Measurements from ENCODE around the gene GALNT1.

The GALNT1 gene

DNA sequence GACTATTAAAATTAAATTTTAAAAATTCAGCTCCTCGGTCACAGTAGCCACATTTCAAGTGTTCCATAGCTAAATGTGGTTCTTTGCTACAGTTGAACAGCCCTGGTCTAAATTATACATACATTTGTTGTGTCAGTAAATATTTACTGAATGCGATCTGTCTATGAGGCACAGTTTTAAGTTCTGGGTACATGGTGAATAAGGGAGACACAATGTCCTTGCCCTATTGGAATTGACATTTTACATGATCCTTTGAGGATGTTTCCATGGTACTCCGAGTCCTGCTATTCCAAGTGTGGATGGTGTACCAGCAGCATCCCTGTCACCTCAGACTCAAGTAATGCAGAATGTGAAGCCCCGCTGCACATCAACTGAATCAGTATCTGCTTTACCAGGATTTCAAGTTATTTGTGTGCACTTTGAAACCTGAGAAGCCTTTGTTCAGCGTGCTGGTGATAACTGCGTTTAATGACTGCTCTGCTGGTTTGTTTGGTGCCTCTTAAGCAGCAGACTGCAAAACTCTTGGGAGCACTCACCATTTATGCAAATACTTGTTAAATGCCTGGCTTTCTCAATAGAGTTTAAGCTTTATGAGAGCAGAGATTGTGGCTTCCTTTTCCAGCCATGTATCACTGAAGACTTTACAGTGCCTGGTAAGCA, 1.5 kb downstream of the GALNT1 start:
- DNase-seq = no peak

DNA sequence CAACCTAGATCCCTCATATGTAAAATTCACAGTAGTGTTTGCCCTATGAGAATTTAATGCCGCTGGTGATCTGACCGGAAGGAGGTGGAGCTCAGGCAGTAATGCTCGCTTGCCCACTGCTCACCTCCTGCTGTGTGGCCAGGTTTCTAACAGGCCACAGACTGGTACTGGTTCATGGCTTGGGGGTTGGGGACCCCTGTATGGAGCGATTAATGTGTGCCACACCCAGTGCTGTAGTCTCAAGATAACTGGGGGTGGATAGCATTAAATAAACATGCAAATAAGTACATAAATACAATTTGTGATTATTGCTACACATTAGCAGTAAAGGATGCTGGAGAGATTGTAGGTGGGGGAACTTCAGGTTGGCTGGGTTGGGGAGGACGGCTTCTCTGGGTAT, 3.2 kb downstream of the GALNT1 start:
- DNase-seq = no peak

DNA sequence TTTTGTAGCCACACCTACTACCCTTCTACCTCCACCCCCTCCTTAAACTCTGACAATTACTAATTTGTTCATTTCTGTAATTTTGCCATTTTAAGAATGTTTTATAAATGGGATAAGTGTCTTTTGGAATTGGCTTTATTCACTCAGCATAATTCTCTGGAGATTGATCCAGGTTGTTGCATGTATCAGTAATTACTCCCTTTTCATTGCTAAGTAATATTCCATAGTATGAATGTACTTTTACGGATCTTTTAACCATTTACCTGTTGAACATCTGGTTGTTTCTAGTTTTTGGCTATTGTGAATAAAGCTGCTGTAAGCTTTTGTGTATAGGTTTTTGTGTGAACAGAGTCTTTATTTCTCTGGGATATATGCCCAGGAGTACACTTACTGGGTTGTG, 4.1 kb downstream of the GALNT1 start:
- DNase-seq = no peak

DNA sequence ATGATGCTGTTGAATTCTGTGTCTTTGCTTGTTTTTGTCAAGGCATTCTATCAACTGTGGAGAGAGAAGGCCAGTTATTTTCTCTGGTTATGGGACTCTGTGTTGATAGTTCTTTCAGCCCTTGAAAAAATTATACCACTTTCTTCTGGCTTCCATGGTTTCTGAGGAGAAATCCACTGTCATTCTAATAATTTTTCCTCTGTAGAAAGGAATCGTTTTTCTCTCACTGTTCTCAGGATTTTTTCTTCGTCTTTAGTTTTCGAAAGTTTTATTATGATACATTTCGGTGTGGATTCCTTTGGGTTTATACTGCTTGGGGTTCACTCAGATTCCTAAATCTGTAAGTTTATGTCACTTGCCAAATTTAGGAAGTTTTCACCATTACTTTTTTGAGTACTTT, 6.6 kb downstream of the GALNT1 start:
- DNase-seq = no peak

DNA sequence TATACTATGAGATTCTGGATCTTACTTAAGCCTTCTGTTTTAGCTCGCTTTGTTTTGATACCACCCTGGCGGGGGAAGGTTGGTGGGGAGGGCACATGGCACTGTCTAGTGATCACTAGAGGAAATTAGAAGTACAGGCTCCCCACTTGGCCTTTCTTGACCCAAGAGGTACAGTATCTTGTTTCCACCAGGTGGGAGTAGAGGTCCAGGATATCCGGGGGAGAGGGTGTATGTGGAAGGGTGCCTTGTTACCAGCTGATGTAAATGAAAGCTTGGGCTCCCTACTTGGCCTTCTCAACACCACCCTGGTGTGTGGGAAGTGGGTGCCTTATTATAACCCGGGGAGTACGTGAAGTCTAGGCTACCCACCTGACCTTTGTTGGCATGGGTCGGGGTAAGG, 7.5 kb downstream of the GALNT1 start:
- DNase-seq = no peak

DNA sequence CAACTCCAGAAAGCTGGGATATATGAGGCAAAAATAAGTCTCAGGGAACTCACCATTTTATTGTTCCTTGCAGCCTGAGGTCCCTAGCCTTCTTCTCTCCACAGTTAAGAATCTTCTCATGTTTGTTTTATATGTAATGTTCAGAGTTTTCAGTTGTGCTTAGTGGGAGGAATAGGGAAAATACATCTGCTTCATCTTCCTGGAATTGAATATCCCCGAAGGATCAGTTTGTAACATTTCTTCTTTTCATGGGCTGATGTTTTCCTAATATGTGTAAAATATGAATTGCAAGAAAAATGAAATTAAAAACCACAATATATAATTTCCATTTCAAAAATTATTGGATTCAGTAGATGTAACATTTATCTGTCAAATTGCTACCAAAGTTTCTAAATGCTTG, 8.0 kb downstream of the GALNT1 start:
- no peak for DNase-seq

DNA sequence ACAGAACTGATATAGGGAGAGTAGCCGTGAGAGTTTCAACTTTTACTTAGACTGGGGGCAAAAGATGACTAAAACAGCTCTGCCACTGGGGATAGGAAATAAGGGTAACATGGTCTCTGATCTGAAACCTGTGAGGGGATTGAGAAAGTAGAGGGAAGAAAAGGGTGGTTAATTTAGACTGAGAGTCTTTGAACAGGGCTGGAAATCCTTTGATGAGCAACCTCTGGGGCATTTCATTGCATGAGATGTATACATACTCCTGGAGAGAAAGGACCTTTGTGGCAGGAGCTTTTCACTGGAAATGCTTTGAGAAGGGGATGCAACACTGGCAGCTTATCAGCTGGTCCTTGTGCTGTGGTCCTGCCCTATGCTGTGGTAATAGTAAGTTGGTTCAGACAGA, 9.4 kb downstream of the GALNT1 start:
- no peak for DNase-seq

DNA sequence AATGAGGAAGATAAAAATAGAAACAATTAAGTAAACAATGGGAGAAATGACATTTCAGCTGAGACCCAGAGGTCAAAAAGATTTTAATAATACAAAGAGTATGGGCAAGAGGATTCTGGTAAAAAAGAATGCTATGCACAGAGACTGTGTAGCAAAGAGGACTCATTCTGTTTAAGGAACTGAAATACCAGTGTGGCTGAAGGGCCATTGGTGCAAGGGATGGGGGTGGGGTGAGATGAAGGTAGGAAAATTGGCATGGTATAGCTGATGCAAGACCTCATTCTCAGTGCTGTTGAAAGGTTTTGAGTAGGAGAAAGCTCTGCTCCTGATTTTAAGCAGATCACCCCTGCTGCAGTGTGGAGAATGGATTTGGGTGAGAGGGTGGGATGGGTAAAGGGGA, 10.8 kb downstream of the GALNT1 start:
- DNase-seq = peak; percentile 89

DNA sequence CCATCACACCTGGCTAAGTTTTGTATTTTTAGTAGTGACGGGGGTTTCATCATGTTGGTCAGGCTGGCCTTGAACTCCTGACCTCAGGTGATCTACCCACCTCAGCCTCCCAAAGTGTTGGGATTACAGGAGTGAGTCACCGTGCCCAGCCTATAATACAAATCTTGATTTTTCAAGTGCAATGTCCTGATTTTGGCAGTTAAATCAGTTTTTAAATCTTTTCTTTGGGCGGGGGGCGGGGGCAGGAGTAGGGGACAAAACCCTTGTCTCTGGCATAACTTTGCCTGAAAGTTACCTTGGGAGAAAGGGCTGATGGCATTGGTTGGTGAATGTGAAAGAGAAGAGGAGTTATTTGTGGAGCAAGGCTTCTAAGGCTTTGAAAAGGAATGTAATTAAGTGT, 12.3 kb downstream of the GALNT1 start:
- no peak for DNase-seq

DNA sequence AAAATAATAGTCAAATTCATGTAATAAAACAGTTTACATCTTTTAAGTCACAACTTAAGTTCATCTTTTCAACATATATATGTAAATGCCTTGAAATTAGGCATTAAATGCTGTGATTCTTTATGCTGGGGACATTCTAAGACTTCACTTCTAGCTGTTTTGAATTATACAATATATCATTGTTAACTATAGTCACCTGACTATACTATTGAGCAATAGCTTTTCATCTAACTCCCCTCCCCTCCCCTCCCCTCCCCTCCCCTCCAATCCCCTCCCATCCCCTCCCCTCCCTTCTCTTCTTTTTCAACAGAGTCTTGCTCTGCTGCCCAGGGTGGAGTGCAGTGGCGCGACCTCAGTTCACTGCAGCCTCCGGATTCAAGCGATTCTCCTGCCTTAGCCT, 16.2 kb downstream of the GALNT1 start:
- DNase-seq = no peak

DNA sequence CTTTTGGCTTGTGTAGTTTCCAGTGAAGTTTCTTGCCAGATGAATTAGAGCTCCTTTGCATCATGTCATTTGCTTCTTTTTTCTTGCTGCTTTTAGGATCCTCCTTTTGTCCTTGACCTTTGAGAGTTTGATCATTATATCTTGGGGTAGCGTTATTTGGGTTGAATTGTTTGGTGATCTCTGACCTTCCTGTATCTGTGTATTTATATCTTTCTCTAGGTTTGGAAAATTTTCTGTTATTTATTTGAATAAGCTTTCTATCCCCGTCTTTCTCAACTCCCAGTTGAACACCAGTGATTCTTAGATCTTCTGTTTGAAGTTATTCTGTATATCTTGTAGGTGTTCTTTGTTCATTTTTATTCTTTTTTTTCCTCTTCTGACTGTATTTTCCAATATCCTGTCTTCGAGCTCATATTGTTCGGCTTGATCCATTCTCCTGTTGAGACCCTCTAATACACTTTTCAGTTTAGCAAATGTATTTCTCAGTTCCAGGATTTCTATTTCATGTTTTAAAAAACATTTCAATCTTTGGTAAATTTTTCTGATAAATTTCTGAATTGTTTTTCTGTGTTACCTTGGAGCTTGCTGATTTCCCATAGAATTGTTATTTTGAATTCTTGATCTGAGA, 20.8 kb downstream of the GALNT1 start:
- DNase-seq = no peak

DNA sequence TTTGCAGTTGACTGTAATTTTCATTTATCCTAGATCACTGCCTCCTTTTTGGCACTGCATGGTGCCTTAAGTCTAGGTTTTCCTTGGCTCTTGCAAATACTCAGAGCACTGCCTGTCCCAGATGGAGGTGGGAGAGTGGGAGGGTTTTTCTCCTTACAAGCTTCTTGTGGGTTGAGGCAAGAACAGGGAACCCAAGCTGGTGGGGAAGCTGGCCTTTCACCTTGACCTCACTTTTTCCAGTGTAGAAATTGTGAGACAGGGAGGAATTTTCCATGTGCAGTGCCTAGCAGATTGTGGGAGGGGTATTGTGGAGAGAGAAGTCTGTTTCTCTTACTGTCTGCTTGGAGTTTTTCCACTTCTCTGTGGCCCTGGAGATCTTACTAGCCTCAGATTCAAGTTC, 21.5 kb downstream of the GALNT1 start:
- no peak for DNase-seq

DNA sequence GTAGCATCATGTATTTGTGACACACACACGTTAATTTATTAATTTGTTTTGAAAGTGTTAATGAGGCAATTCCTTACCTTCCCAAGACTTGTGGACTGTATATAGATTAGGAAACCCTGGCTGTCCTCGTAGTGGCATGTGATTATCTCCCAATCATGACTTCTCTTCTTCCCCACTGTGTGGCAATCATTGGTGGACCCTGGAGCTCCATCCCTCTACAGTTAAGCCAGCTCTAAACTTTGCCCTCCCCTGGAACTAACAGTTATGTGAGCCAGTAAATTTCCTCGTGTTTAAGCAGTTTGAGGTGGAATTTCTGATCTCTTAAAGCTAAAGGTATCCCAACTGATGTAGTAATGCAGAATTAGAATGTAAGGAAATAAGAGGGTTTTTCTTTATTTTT, 22.0 kb downstream of the GALNT1 start:
- no peak for DNase-seq

DNA sequence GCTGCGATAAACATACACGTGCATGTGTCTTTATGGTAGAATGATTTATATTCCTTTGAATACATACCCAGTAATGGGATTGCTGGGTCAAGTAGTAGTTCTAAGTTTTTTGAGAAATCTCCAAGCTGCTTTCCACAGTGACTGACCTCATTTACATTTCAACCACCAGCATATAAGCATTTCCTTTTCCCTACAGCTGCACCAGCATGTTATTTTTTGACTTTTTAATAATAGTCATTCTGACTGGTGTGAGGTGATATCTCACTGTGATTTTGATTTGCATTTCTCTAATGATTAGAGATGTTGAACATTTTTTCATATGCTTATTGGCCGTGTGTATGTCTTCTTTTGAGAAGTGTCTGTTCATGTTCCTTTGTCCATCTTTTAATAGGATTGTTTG, 22.8 kb downstream of the GALNT1 start:
- DNase-seq = no peak

DNA sequence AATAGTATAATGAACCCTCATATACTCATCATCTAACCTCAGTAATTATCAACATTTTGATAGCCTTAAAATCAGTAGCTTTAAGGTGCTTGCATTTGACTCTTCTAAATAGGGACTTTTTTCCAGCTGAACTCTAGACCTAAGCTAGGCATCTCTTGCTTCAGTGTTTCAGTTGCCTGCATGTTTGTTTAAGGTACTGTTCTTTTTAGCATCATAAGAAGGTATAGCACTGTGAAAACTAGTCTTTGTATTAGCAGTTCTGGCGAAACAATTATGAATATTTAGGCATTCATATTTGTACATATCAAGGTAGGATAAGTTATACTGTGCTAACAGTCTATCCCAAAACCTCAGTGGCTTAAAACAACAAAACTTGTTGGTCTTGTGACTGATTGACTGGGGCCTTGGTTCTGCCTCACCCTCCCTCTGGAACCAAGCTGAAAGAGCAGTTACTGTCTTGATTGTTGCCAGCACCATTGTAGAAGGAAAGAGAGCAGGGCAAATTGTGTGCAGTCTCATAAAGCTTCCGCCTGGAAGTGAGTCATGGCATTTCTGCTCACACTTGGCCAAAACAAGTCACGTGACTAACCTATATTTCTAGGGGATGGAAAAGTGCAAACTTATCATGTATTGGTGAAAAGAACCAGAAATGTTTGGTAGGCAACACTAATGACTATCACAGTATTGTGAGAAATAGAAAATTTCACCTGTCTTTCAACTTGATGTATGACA, 24.3 kb downstream of the GALNT1 start:
- DNase-seq = no peak

DNA sequence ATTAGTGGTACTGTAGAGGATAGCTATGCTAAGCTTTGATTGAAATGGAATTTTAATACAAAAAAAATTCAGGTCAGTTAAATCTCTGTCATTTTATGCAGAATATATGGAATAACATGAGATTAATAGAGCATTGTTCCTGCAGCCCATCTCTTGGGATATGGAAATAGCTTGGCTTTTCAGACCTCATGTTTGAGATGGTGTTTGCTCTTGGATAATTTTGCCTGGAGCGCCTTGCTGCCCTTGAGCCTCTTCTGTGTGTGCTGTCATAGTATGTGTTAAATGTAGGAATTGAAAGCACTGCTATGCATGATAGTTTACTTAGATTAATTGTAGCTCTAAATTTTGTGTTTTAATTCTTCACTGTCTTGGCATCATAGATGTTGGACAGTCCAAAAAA, 27.7 kb downstream of the GALNT1 start:
- DNase-seq = no peak

DNA sequence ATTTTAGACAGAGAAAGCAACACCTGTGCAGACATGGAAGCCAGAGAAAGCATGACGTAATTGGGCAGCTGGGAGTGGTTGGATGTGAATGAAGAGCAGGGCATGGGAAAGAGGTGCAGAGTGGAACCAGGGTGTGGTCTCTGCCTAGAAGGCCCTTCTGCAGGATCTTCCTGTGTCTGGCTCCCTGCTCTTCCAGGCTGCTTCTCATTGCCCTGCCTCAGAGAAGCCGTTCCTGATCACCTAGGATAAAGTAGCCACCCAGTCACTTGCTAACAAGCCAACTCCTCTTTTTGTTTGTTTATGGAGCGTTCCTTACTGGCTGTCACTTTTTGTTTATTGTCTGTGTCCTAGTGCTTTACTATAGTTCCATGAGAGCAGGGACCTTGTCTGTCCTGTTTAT, 28.5 kb downstream of the GALNT1 start:
- DNase-seq = no peak

DNA sequence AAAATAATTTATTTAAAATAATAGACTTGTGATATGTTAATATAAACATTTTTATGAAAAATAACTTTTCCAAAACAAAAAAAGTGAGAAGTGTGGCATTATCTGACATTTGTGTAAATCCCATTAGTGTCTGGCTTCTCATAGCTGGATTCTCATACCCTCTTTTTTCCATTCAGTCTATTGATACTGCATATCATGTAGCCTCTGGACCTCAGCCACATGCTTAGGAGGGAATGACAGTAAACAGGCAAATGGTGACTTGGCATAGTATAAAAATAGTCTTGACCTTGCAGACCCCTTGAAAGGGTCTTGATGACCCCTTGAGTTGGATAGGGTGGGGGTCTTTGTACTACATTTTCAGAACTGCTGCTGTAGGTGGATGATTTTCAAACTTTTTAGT, 29.2 kb downstream of the GALNT1 start:
- DNase-seq = no peak

DNA sequence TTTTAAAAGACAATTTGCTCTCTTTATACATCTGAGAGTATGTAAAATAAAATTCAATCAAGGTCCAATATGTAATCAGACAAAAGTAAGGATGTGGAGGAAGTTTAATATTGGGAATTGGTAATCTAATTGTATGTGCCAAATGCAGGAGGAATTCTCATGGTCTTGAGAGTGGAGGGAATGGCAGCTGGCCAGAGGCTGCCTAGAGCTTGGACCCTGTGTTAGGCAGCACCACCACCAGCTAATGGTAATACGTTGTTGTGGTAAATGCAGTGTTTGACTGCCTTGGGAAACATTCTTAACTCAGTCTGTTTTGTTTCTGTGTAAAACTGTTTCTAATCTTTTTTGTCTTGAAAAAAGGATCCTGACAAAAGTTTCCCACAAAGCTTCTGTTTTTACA, 30.0 kb downstream of the GALNT1 start:
- DNase-seq = no peak

DNA sequence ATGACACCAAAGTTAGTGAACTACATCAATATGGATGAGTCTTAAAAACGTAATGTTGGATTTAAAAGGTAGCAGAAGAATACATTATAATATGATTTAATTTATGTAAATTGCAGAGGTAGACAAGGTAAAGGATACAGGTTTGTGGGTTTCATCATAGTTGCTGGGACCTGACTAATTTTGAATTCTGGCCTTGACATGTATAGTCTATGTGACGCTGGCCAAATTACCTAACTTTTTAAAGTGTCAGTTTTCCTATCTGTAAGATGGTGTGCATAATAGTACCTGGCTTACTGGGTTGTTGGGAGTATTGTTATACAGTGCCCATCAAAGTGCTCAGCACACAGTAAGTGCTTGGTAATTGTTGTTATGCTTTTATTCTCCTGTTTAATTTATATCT, 34.5 kb downstream of the GALNT1 start:
- DNase-seq = no peak

DNA sequence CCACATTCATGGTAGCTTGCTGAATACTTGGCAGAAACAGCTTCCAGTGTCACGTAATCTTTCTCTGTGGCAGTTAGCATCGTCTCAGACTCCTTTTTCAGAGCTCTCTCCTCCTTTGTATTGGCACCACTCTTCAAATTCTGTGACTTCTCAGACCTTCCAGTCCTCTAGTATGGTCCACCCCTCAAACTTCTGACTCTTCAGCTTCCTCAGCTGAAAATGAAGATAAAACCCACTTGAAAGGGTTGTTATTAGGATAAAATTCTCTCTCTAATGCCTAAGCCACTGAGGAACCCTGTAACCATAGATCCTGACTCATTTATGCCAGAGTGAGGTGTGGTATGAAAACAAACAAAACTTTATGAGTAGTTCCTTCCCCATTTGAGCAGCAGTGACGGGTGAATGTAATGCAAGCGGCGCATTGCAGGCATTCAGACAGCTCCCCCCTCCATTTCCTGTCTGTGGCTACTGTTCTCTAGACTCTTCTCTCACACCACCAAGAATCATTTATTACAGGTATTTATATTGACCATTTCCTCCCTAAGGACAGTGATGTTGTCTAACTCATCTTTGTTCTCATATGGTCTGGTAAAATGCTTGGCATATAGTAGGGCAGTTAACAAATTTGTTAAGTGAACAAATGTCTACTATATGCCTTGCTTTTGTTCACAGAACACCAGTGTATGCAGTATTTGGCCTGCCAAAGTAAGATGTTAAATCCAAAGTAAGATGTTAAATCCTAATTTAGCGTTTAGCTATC, 35.3 kb downstream of the GALNT1 start:
- DNase-seq = peak; percentile 91

DNA sequence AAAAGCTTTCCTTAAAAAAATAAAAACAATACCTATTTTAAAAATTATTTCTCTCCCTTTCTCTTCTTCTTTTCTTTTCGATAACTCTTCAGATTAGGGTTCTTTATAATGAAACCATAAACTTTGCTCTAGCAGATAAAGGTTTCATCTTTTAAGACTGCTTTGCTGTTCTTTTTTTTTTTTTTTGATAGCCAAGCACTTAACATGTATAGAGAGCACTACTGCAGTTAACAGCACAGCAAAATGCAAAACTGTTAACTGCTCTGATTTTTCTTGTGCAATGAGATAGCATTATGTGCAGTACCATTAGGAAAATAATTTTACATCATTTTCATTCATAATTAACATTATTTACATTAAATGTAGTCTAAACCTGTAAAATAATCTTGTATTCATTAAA, 36.3 kb downstream of the GALNT1 start:
- no peak for DNase-seq

DNA sequence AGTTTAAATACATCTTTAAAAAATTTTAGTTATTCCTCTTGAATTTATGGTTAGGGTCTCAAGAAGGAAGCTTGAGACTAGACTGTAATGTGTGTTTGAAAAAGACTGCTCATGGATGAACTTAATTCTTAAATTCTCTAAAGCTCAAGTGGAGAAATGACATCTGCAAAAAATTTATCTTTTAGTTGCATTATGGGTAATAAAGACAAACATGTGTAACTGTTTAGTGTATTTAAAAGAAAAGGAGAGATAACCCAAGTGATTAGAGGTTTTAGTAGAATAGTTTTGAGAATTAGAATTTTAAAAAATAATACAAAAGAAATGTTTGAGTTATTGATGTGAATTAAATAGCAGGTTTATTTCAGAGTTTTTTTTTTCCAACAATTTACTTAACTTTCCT, 36.7 kb downstream of the GALNT1 start:
- DNase-seq = no peak

DNA sequence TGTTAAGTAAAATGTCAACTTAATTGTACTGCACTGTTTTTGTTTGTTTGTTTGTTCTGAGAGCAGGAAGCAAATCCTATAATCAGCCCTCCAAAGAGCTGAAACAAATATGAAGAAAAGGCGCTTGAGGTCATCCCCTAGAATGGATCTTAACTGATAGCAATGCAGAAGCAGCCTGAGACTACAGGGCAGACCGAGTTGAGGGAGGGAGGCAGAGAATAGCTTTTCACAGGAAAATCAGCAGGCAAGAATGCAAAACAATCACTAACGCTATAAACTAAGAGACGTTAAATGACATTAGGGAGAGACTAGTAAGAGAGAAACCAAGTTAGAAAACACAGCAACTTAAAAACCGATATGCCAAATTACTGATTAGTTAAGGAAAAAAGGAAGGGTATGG, 37.2 kb downstream of the GALNT1 start:
- no peak for DNase-seq
